ENCODE measurements around the gene ELFN2.

- TF ChIP-seq CTCF (IDR thresholded peaks at IDR 0.05) (no peak), ZFX (IDR thresholded peaks at IDR 0.05; ENCODE audit: borderline replicate concordance) (no peak)
Measured at GRCh38 chr22:37394341-37394740, 32.9 kb downstream of the ELFN2 start.
